HG03025 (cell line): ENCODE measurements around the gene EPB41L4B.
A peak's percentile ranks its signal among the peaks of the same experiment; 100 is the strongest.

ENCODE experiments used
- ATAC-seq: cut with Tn5 transposase; IDR thresholded peaks from one replicate; pipeline ENCODE4 v1.9.1; 2021; ENCODE audit warnings: mild to moderate bottlenecking, moderate library complexity; ENCODE audit not compliant: unreplicated experiment, low FRiP score

EPB41L4B gene

GRCh38 chr9:109321727-109322126, 868 bp upstream of the EPB41L4B start:
- no peak for ATAC-seq

- ATAC-seq: peak; percentile 35
Observed at GRCh38 chr9:109320331-109320741, 523 bp downstream of the EPB41L4B start.

- ATAC-seq: peak; percentile 23
Observed at GRCh38 chr9:109319626-109320241, 1.1 kb downstream of the EPB41L4B start.

- no peak for ATAC-seq
Observed at GRCh38 chr9:109319017-109319625, 1.7 kb downstream of the EPB41L4B start.

DNA sequence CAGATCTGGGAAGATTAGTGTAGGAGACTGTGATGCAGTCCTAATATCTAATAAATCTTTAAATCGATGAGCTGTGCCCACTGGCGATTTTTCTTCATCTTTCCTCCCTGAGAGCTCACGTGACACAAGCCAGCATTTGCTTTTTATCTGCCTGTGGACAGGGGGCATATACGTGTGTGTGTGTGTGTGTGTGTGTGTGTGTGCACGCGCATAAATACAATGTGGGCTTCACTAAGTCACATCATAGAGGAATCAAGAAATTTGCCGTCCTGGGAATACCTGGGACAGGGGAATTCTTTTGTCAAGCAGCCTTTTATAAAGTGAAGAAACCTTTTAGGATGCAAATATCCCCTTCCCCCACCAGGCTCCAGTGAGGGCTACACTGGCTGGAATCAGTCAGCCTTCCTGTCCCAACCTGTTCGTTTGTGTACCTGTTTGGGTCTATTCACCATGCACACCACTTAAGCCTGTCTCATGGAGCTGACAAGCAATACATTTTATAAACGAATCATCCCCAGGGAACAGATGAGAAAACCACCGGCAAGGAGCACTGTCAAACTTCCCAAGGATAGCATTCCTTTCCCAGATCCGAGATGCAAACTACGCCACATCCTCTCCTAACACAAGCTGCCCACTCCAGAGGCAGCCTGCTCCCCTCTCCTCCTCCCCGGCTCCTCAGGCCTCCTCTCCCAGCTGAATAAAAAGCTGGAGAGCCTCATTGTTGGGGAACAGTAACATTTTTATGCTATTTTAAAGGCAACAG, 2.7 kb downstream of the EPB41L4B start:
- no peak for ATAC-seq

- ATAC-seq: no peak
Observed at GRCh38 chr9:109317311-109317978, 3.4 kb downstream of the EPB41L4B start.

GRCh38 chr9:109316207-109316640, 4.6 kb downstream of the EPB41L4B start:
- no peak for ATAC-seq

GRCh38 chr9:109315480-109316206, 5.2 kb downstream of the EPB41L4B start:
- no peak for ATAC-seq

DNA sequence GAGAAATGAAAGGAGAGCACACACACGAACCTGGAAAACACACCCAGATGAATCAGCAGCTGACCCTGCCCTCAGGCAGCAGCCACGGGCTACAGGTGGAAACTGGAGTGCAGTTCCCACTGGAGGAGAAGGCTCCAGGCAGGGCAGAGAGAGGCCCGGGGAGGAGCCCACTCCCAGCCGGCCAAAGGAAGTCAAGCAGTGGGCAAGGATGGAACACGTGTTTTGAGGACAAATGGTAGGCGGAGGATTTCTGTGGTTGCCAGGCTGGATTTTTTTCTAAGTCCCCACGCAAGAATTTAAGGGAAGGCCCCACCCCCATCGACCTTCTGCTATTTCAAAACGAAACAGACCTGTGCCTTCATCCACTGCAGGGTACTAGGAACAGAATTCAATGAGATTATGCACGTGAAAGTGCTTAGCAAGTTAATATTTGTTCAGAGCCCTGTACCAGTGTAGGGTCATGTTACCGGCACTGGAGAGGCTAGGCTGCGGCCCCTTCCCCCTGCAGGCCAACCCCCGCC, 6.8 kb downstream of the EPB41L4B start:
- ATAC-seq: no peak

DNA sequence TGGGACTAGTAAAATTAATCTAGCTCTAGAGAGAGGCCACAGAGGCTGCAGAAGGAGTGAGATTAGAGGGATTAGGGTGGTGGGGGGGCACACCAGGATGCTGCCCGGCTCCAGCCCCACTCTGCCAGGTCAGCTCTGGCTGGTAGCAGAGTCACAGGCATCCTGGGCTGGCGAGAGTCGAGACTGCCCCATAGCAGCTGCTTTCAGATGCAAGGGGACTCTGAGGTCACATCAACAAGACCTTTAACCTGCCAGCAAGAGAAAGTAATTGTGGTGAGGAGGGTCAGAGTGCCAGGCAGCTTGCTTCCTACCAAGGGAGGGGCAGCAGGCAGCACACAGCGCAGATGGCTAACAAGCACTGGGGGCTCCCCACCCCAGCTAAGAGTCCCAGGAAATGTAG, 7.5 kb downstream of the EPB41L4B start:
- ATAC-seq: no peak

GRCh38 chr9:109312783-109313182, 8.1 kb downstream of the EPB41L4B start:
- ATAC-seq: no peak

DNA sequence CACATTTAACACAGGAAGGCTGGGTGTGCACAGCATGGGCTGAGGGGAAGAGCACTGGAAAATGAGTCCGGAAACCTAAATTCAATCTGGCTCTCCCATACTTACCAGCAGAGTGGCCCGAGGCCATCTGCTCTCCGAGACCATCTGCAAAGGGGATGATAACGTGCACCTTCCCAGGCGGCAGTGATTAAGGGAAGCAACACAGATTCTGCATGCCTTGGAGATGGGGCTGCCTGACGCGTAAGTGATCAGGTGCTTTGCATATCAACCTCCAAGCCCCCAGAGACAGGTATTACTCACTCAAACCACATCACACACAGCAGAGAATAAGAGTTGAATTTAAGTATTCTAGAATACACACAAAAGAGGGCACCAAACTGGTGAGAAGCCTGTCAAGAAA, 9.1 kb downstream of the EPB41L4B start:
- no peak for ATAC-seq

- ATAC-seq: no peak
Observed at GRCh38 chr9:109311286-109311685, 9.6 kb downstream of the EPB41L4B start.

- no peak for ATAC-seq
Observed at GRCh38 chr9:109310486-109310901, 10.4 kb downstream of the EPB41L4B start.

- no peak for ATAC-seq
Observed at GRCh38 chr9:109309282-109309681, 11.6 kb downstream of the EPB41L4B start.

DNA sequence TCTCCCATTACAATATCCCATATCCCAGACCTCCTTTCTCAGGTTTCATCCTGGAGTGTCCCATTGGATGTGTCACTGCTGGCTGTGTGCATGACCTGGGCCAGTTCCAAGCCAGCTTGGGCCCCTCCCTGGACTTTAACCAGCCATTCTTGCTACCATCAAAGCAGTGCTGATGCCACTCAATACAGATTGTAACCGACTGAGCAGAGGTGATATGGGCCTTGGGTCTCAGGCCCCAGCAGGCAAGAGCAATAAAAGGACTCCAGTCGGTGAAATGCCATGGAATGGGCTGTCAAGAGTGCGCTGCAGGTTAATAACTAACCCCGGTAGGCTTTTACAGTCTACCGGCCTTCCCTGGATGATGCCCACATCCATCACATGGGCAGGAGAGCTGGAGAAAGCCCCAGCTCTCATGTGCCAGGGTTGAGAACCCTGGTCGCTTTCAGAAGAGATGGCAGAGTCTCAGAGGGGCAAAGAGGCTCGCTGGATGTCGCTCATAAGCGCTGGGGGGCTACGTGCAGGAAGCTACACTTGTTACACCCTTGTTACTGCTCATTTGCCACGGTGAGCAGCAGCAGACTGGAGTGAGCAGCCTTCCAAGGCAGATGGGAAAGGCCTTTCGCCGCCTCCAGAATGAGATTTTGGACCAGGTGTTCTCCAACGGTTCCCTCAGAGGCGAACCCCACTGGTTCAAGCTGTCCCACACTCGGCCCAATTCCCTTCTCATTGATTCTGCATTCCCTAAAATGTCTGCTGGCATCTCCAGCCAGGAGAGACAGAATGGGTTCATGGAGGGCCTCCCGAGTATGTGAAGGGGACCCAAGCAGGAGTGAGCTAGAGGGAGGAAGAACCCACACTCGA, 13.2 kb downstream of the EPB41L4B start:
- ATAC-seq: no peak

- ATAC-seq: no peak
Observed at GRCh38 chr9:109305801-109306200, 15.1 kb downstream of the EPB41L4B start.

DNA sequence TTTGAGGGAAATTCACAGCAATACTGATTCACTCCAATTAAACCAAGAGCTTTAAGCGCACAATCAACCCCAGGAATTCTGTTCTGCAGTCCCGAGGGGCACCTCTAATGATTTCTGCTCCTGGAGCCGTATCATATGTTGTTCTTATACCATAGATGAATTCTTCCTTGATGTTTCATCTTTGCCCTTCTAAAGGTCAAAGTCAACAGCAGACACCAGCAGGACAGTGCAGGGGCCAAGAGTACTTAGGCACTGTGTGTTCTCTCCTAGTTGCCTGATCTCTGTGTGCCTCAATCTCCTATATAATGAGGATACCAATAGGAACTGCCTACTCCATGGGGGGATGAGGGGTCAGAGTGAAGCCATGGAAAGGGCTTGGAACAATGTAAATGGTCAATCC, 16.5 kb downstream of the EPB41L4B start:
- ATAC-seq: no peak

GRCh38 chr9:109303900-109304299, 17.0 kb downstream of the EPB41L4B start:
- no peak for ATAC-seq
